ENCODE measurements around the gene HMGN3. TPM values are rescaled to one million over a fixed set of nuclear protein-coding genes. Genes with fewer than 3 reads are reported as not detected.

HMGN3 gene
- total RNA-seq, 1 experiment from 2014 or later, result 183 TPM

DNA sequence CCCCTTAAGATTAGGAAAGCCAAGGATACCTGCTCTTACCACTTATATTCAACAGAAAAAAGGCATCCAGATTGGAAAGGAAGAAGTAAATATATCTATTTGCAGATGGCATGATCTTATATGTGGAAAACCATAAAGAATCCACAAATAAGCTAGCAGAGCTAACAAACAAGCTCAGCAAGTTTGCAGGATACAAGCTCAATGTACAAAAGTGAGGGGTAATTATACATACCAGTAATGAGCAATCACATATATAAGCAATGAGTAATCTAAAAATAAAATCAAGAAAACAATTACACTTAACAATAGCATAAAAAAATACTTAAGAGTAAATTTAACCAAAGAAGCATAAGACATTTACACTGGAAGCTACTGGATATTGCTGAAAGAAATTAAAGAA, 31.6 kb upstream of the HMGN3 start:
- Histone ChIP-seq H4K5ac (ENCODE audit: insufficient read length, low read depth, low read length) (no peak overlapping the region), H2BK5ac (ENCODE audit: insufficient read length, low read length) (no peak overlapping the region), H2BK12ac (ENCODE audit: insufficient read length, low read depth, low read length) (no peak overlapping the region), H4K20me1 (ENCODE audit: control insufficient read depth, insufficient read depth, insufficient read length) (no peaks in the 10 kb centered on the region), H2BK20ac (ENCODE audit: low read depth, low read length, poor library complexity, severe bottlenecking) (no peak overlapping the region), H3K4me2 (ENCODE audit: insufficient read depth, insufficient read length, low read length) (no peak overlapping the region), H3K79me2 (ENCODE audit: insufficient read depth, low read length) (no peaks in the 10 kb centered on the region), H3K23ac (ENCODE audit: insufficient read length, low read depth, low read length) (no peak overlapping the region), H3K4ac (ENCODE audit: low read depth, low read length) (no peak overlapping the region), H2BK120ac (ENCODE audit: low read depth, low read length, poor library complexity, severe bottlenecking) (no peak overlapping the region), H3K14ac (ENCODE audit: insufficient read depth, low read length) (no peak overlapping the region), H3K9ac (ENCODE audit: extremely low read depth, insufficient read length, low read length) (no peak overlapping the region), H3K27ac (ENCODE audit: insufficient read length, low read depth, low read length) (no peak overlapping the region), H2BK15ac (ENCODE audit: low read depth, low read length) (no peak overlapping the region), H3T11ph (ENCODE audit: low read length) (no peak overlapping the region), H4K8ac (replicated peaks; ENCODE audit: insufficient read length, low read depth, low read length) (no peak overlapping the region), H3K23me2 (ENCODE audit: insufficient read length, low read depth, low read length, poor library complexity, severe bottlenecking) (no peaks in the 10 kb centered on the region), H3K79me1 (ENCODE audit: insufficient read depth, low read depth, low read length, poor library complexity, severe bottlenecking) (no peaks in the 10 kb centered on the region), H3K9me3 (ENCODE audit: control insufficient read depth, low read depth, low read length) (no peaks in the 10 kb centered on the region), H3K4me1 (ENCODE audit: insufficient read depth, low read length) (no peaks in the 10 kb centered on the region), H3K27me3 (ENCODE audit: insufficient read depth, low read length) (no peaks in the 10 kb centered on the region), H2AK5ac (ENCODE audit: insufficient read length, low read length) (no peak overlapping the region), H3K18ac (ENCODE audit: insufficient read length, low read depth, low read length) (no peak overlapping the region), H3K56ac (ENCODE audit: insufficient read length, low read depth, low read length) (no peak overlapping the region), H4K91ac (ENCODE audit: insufficient read length, low read depth, low read length) (no peak overlapping the region), H2AFZ (ENCODE audit: low read length) (no peak overlapping the region)
- H3K27me3 Mint-ChIP-seq (ENCODE audit: low read depth), result no peaks in the 10 kb centered on the region
- H3K36me3 Mint-ChIP-seq (ENCODE audit: insufficient read depth in 1 of 3, low read depth in 3 of 3), result peaks cover 0 to 4% (median under 1%) of the 10 kb centered on the region in 3 experiments; a peak in 3 of 7 replicates
- H3K4me3 Mint-ChIP-seq, result no peak overlapping the region
- peaks cover 9 to 18% of the 10 kb centered on the region in 2 experiments for H3K4me1 Mint-ChIP-seq
- TF ChIP-seq, protein P1, sequence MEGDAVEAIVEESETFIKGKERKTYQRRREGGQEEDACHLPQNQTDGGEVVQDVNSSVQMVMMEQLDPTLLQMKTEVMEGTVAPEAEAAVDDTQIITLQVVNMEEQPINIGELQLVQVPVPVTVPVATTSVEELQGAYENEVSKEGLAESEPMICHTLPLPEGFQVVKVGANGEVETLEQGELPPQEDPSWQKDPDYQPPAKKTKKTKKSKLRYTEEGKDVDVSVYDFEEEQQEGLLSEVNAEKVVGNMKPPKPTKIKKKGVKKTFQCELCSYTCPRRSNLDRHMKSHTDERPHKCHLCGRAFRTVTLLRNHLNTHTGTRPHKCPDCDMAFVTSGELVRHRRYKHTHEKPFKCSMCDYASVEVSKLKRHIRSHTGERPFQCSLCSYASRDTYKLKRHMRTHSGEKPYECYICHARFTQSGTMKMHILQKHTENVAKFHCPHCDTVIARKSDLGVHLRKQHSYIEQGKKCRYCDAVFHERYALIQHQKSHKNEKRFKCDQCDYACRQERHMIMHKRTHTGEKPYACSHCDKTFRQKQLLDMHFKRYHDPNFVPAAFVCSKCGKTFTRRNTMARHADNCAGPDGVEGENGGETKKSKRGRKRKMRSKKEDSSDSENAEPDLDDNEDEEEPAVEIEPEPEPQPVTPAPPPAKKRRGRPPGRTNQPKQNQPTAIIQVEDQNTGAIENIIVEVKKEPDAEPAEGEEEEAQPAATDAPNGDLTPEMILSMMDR (conservative IDR thresholded peaks at IDR 0.05), result no peak
- H3K27ac Mint-ChIP-seq, result no peak overlapping the region
- H3K9me3 Mint-ChIP-seq, result no peaks in the 10 kb centered on the region
- no peak for DNase-seq

All from H9 (cell line).